ENCODE results near the gene KCNC2. TPM values are rescaled to one million over a fixed set of nuclear protein-coding genes. Genes with fewer than 3 reads are reported as not detected.

KCNC2 gene
- polyA plus RNA-seq, 3 donors: not detected

DNA sequence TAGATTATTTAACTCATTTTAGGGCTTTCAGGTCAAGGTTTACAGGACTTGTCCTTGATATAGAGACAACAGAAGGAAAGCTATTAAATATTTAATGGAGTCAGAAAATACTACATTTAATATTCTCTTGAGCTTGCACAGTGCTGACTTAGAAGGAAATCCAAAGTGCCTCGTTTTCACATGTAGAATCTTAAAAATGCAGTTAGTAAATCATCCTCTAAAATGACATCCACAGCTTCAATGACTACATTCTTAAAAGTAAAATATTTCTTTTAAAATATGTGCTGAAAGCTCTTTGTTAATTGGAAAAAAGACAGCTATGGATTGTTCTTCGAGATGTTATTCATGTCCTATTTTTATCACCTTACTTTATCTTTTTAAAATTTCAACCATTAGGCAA lies 146.9 kb downstream of the KCNC2 start:
- intact Hi-C loops (cut with micrococcal nuclease): no loop called here
- no CpG with 5 or more reads among the region's 2 CpGs for WGBS (ENCODE audit: insufficient coverage)

GRCh38 chr12:75058228-75058627 lies 151.4 kb downstream of the KCNC2 start:
- no peaks in the 10 kb centered on the region for H3K9me3 Mint-ChIP-seq
- no peaks in the 10 kb centered on the region for H3K27me3 Mint-ChIP-seq (ENCODE audit: low read depth in 3 of 3)
- no peaks in the 10 kb centered on the region for H3K4me1 Mint-ChIP-seq
- H3K79me2 ChIP-seq (ENCODE audit: insufficient read depth, low read length): no peaks in the 10 kb centered on the region
- H3K4me1 ChIP-seq (ENCODE audit: control insufficient read depth in 1 of 2, insufficient read depth in 2 of 2, low read length in 2 of 2): no peaks in the 10 kb centered on the region
- H3K4me3 ChIP-seq (replicated peaks in 1 of 3; ENCODE audit: low read depth in 2 of 3, low read length in 3 of 3): no peak overlapping the region
- H3K9me3 ChIP-seq (replicated peaks in 1 of 2; ENCODE audit: control insufficient read depth in 1 of 2, insufficient read depth in 1 of 2, low read length in 2 of 2): no peaks in the 10 kb centered on the region
- H3K36me3 Mint-ChIP-seq: no peaks in the 10 kb centered on the region
- H3K36me3 ChIP-seq (replicated peaks in 1 of 2; ENCODE audit: control insufficient read depth in 1 of 2, insufficient read depth in 2 of 2, low read length in 2 of 2): no peaks in the 10 kb centered on the region
- H3K4me2 ChIP-seq (replicated peaks; ENCODE audit: extremely low read depth, low read length, poor library complexity, severe bottlenecking): no peak overlapping the region
- H4K20me1 ChIP-seq (ENCODE audit: insufficient read depth, low read length): no peaks in the 10 kb centered on the region
- no peak for DNase-seq
- no peak overlapping the region for H3K9ac ChIP-seq (ENCODE audit: insufficient read depth, low read length, poor library complexity, severe bottlenecking)
- H3K27ac ChIP-seq (ENCODE audit: low read depth in 1 of 2, low read length in 2 of 2): no peak overlapping the region
- H3K27me3 ChIP-seq (ENCODE audit: control insufficient read depth in 2 of 2, insufficient read depth in 2 of 2, low read length in 2 of 2): no peaks in the 10 kb centered on the region
- intact Hi-C loops (cut with micrococcal nuclease): no loop called here
- TF ChIP-seq, protein P1, sequence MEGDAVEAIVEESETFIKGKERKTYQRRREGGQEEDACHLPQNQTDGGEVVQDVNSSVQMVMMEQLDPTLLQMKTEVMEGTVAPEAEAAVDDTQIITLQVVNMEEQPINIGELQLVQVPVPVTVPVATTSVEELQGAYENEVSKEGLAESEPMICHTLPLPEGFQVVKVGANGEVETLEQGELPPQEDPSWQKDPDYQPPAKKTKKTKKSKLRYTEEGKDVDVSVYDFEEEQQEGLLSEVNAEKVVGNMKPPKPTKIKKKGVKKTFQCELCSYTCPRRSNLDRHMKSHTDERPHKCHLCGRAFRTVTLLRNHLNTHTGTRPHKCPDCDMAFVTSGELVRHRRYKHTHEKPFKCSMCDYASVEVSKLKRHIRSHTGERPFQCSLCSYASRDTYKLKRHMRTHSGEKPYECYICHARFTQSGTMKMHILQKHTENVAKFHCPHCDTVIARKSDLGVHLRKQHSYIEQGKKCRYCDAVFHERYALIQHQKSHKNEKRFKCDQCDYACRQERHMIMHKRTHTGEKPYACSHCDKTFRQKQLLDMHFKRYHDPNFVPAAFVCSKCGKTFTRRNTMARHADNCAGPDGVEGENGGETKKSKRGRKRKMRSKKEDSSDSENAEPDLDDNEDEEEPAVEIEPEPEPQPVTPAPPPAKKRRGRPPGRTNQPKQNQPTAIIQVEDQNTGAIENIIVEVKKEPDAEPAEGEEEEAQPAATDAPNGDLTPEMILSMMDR (IDR thresholded peaks at IDR 0.05): no peak
- no peak overlapping the region for H3K4me3 Mint-ChIP-seq
- H3K27ac Mint-ChIP-seq: no peak overlapping the region
- H2AFZ ChIP-seq (ENCODE audit: insufficient read depth, low read depth, low read length, poor library complexity, severe bottlenecking): no peak overlapping the region

More for the DNA sequence above, 146.9 kb downstream of the KCNC2 start:
- no peaks in the 10 kb centered on the region for H4K20me1 ChIP-seq (ENCODE audit: insufficient read depth, low read length)
- no peaks in the 10 kb centered on the region for H3K27me3 ChIP-seq (ENCODE audit: control insufficient read depth in 2 of 2, insufficient read depth in 2 of 2, low read length in 2 of 2)
- H3K79me2 ChIP-seq (ENCODE audit: insufficient read depth, low read length): no peaks in the 10 kb centered on the region
- H3K4me3 Mint-ChIP-seq: no peak overlapping the region
- H3K27ac Mint-ChIP-seq: no peak overlapping the region
- no peak overlapping the region for H3K4me3 ChIP-seq (replicated peaks in 1 of 3; ENCODE audit: low read depth in 2 of 3, low read length in 3 of 3)
- H2AFZ ChIP-seq (ENCODE audit: insufficient read depth, low read depth, low read length, poor library complexity, severe bottlenecking): no peak overlapping the region
- no peak for DNase-seq
- no peak overlapping the region for H3K9ac ChIP-seq (ENCODE audit: insufficient read depth, low read length, poor library complexity, severe bottlenecking)
- no peak overlapping the region for H3K27ac ChIP-seq (ENCODE audit: low read depth in 1 of 2, low read length in 2 of 2)
- H3K4me1 ChIP-seq (ENCODE audit: control insufficient read depth in 1 of 2, insufficient read depth in 2 of 2, low read length in 2 of 2): no peaks in the 10 kb centered on the region
- no peaks in the 10 kb centered on the region for H3K36me3 Mint-ChIP-seq
- TF ChIP-seq, protein P1 (IDR thresholded peaks at IDR 0.05): no peak
- no peaks in the 10 kb centered on the region for H3K36me3 ChIP-seq (replicated peaks in 1 of 2; ENCODE audit: control insufficient read depth in 1 of 2, insufficient read depth in 2 of 2, low read length in 2 of 2)
- H3K27me3 Mint-ChIP-seq (ENCODE audit: low read depth in 3 of 3): no peaks in the 10 kb centered on the region
- no peaks in the 10 kb centered on the region for H3K4me1 Mint-ChIP-seq
- H3K9me3 Mint-ChIP-seq: no peaks in the 10 kb centered on the region
- no peaks in the 10 kb centered on the region for H3K9me3 ChIP-seq (replicated peaks in 1 of 2; ENCODE audit: control insufficient read depth in 1 of 2, insufficient read depth in 1 of 2, low read length in 2 of 2)
- no peak overlapping the region for H3K4me2 ChIP-seq (replicated peaks; ENCODE audit: extremely low read depth, low read length, poor library complexity, severe bottlenecking)

Measured in CD14-positive monocyte (primary cell).